Naive thymus-derived CD4-positive, alpha-beta T cell (primary cell): ENCODE data around the gene PKP4. TPM values are rescaled to one million over a fixed set of nuclear protein-coding genes. Genes with fewer than 3 reads are reported as not detected.

ENCODE experiments used
- ATAC-seq: fragments of 150-1000 bp; cut with Tn5 transposase; 2 replicates; pipeline ENCODE4 v1.10.0; 2021; ENCODE audit warnings: mild to moderate bottlenecking, moderate library complexity
- CTCF ChIA-PET: fragments of 350-600 bp; sonication (Branson Sonifier 250); formaldehyde crosslinking; loops from one replicate; lab custom pipeline; 2021; ENCODE audit warnings: antibody characterized with exemption; lab: Charles Lee
- POLR2A ChIA-PET: fragments of 350-600 bp; sonication (Branson Sonifier 250); formaldehyde crosslinking; loops from one replicate; lab custom pipeline; 2021; ENCODE audit warnings: antibody characterized with exemption, inconsistent platforms; lab: Charles Lee
- DNase-seq, 9 donors: peaks; one replicate each; pipeline versions ENCODE4 v3.0.0 to v3.0.0-alpha.2; 2020 to 2022; ENCODE audit warnings: mixed read lengths in 1 of 9
- H3K27ac ChIP-seq: one replicate; pipeline ENCODE4 v1.7.0; 2013; ENCODE audit warnings: mild to moderate bottlenecking, low read depth, low read length, moderate library complexity
- H3K27me3 ChIP-seq, 2 donors: one replicate each; pipeline ENCODE4 v1.7.0; 2013; ENCODE audit warnings: low read length in 2 of 2, mild to moderate bottlenecking in 2 of 2, moderate library complexity in 2 of 2; ENCODE audit not compliant: control insufficient read depth in 2 of 2, insufficient read depth in 2 of 2
- H3K36me3 ChIP-seq, 3 experiments: 1 replicate in 2 of 3; 2 replicates in 1 of 3; pipeline ENCODE4 v1.7.0; 2013; ENCODE audit warnings: low read length in 3 of 3, mild to moderate bottlenecking in 3 of 3, moderate library complexity in 1 of 3; ENCODE audit not compliant: insufficient read depth in 3 of 3, control insufficient read depth in 2 of 3
- H3K4me1 ChIP-seq, 2 donors: one replicate each; pipeline ENCODE4 v1.7.0; 2013; ENCODE audit warnings: low read length in 2 of 2, mild to moderate bottlenecking in 2 of 2, moderate library complexity in 1 of 2; ENCODE audit not compliant: control insufficient read depth in 2 of 2, insufficient read depth in 2 of 2
- H3K4me3 ChIP-seq: 2 replicates; pipeline ENCODE4 v1.7.0; 2013; ENCODE audit warnings: mild to moderate bottlenecking, low read length
- H3K9me3 ChIP-seq, 3 experiments: 1 replicate in 2 of 3; 2 replicates in 1 of 3; pipeline ENCODE4 v1.7.0; 2013; ENCODE audit warnings: low read length in 3 of 3; ENCODE audit not compliant: control insufficient read depth in 2 of 3
- H3K27ac Mint-ChIP-seq, 9 donors: one replicate each; pipeline ENCODE4 v1.8.0; 2020 to 2022; ENCODE audit warnings: mixed read lengths in 9 of 9, mild to moderate bottlenecking in 8 of 9, moderate library complexity in 5 of 9, inconsistent platforms in 2 of 9
- H3K27me3 Mint-ChIP-seq, 5 donors: one replicate each; pipeline ENCODE4 v1.8.0; 2021 to 2022; ENCODE audit warnings: mixed read lengths in 5 of 5, mild to moderate bottlenecking in 1 of 5
- H3K36me3 Mint-ChIP-seq, 5 donors: one replicate each; pipeline ENCODE4 v1.8.0; 2020 to 2022; ENCODE audit warnings: mixed read lengths in 5 of 5, mild to moderate bottlenecking in 3 of 5, inconsistent platforms in 1 of 5
- H3K4me1 Mint-ChIP-seq, 7 donors: one replicate each; pipeline ENCODE4 v1.8.0; 2020 to 2022; ENCODE audit warnings: mixed read lengths in 7 of 7, mild to moderate bottlenecking in 3 of 7, inconsistent platforms in 1 of 7
- H3K4me3 Mint-ChIP-seq, 10 donors: one replicate each; pipeline ENCODE4 v1.8.0; 2020 to 2022; ENCODE audit warnings: mild to moderate bottlenecking in 10 of 10, mixed read lengths in 10 of 10, moderate library complexity in 6 of 10, inconsistent platforms in 2 of 10
- H3K9me3 Mint-ChIP-seq, 11 donors: one replicate each; pipeline ENCODE4 v1.8.0; 2020 to 2022; ENCODE audit warnings: mixed read lengths in 11 of 11, mild to moderate bottlenecking in 4 of 11, inconsistent platforms in 1 of 11, moderate library complexity in 1 of 11
- intact Hi-C, 2 donors: fragments of 100-400 bp; cut with micrococcal nuclease; formaldehyde crosslinking; loops; one replicate each; pipeline ENCODE4 v1.15.1; 2023
- polyA plus RNA-seq, 2 donors: library from polyadenylated mRNA; unstranded; fragments of 300-500 nt; fragmentation: Illumina TruSeq; gene quantifications; one replicate each; pipeline ENCODE4 v1.2.3, GENCODE V29; 2021
- total RNA-seq, 6 experiments: library from RNA in 5 of 6; stranded (reverse) in 5 of 6; gene quantifications; 1 replicate in 5 of 6; 2 replicates in 1 of 6; pipeline ENCODE4 v1.2.3 and lab custom pipeline; 2021 to 2026

PKP4 gene
- total and polyA plus RNA-seq, 7 experiments from 2014 or later = 1.3 to 33.2 (median 16.6) TPM

DNA sequence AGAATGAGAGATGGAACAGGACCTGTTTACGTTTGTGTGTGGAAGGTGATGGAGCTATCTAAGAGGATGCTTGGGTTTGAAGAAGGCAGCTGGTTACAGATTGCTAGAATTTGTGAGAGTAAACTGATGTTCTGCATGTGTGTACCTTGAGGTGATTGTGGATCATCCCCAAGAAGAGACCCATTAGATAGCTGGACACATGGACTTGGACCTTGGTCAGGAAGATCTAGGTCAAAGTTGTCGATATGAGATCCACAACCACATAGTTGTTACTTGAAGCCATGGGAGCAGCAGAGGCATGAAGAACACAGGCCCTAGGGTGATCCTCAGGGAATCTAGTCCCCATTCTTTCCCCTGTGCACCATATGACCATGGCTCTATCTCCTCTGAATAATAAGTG lies 101.0 kb downstream of the PKP4 start:
- Histone ChIP-seq H3K9me3 (no peaks in the 10 kb centered on the region), H3K36me3 (no peaks in the 10 kb centered on the region), H3K27me3 (no peaks in the 10 kb centered on the region), H3K4me1 (no peaks in the 10 kb centered on the region), H3K4me3 (no peak overlapping the region), H3K27ac (no peak overlapping the region)
- H3K9me3 Mint-ChIP-seq = no peaks in the 10 kb centered on the region
- ChIA-PET POLR2A (no interaction called here), CTCF (no interaction called here)
- H3K4me1 Mint-ChIP-seq = peaks cover 0 to 2% (median 0%) of the 10 kb centered on the region in 7 donors
- H3K27me3 Mint-ChIP-seq = no peaks in the 10 kb centered on the region
- intact Hi-C loops = no loop called here
- ATAC-seq = no peak
- H3K4me3 Mint-ChIP-seq = no peak overlapping the region
- peaks cover 0 to 18% (median 6%) of the 10 kb centered on the region in 5 donors for H3K36me3 Mint-ChIP-seq
- DNase-seq = no peak
- no peak overlapping the region for H3K27ac Mint-ChIP-seq

DNA sequence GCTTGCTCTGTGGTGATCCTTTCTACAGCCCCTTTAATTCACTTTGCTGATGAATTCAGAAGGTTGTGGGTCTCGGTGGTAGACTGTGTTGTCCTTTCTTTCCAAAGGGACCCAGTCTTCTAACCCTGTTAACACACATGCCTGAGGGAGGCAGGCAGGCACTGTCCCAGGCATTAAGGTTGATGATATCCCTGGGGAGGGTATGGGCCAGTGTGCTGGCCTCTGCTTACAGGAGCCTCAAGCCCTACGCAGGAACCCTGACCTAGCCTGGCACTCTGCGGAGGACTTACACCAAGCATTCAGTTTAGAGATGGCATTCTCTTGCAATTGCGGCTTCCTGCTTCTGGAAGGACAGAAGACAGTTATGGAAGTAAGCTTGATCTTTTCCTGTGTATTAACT lies 102.5 kb downstream of the PKP4 start:
- ChIA-PET POLR2A (no interaction called here), CTCF (no interaction called here)
- peaks cover 0 to 2% (median 0%) of the 10 kb centered on the region in 7 donors for H3K4me1 Mint-ChIP-seq
- DNase-seq (no peak), ATAC-seq (no peak)
- H3K36me3 ChIP-seq = no peaks in the 10 kb centered on the region
- H3K4me3 ChIP-seq = no peak overlapping the region
- H3K27ac ChIP-seq = no peak overlapping the region
- no peaks in the 10 kb centered on the region for H3K27me3 Mint-ChIP-seq
- no peaks in the 10 kb centered on the region for H3K9me3 Mint-ChIP-seq
- no peaks in the 10 kb centered on the region for H3K4me1 ChIP-seq
- H3K27ac Mint-ChIP-seq = no peak overlapping the region
- no peaks in the 10 kb centered on the region for H3K9me3 ChIP-seq
- H3K36me3 Mint-ChIP-seq = peaks cover 0 to 15% (median 3%) of the 10 kb centered on the region in 5 donors
- H3K4me3 Mint-ChIP-seq = no peak overlapping the region
- H3K27me3 ChIP-seq = no peaks in the 10 kb centered on the region
- intact Hi-C loops = no loop called here

DNA sequence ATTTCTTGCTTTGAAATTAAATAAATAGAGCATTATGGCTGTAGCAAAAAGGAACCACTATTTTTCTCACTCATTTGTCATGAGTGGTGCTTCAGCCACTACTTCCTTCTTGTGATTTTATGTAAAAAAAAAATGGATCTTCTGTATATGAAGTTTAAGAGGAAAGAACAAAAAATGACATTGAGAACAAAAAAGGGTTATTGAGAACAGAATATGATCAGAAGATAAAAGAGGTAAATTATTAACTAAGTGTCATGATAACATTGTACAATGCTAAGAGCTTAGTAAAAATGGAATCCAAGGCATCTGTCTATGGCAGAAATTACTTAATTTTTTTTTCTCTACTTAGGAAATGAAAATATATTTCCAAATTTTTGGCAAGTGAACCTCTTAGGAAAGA lies 103.5 kb downstream of the PKP4 start:
- no peak overlapping the region for H3K27ac ChIP-seq
- H3K36me3 ChIP-seq = no peaks in the 10 kb centered on the region
- peaks cover 0 to 14% (median 3%) of the 10 kb centered on the region in 5 donors for H3K36me3 Mint-ChIP-seq
- H3K4me1 ChIP-seq = no peaks in the 10 kb centered on the region
- no peaks in the 10 kb centered on the region for H3K27me3 Mint-ChIP-seq
- no peak overlapping the region for H3K27ac Mint-ChIP-seq
- H3K9me3 ChIP-seq = no peaks in the 10 kb centered on the region
- ATAC-seq (no peak), DNase-seq (no peak)
- H3K4me1 Mint-ChIP-seq = peaks cover 0 to 2% (median 0%) of the 10 kb centered on the region in 7 donors
- CTCF ChIA-PET = no interaction called here
- H3K27me3 ChIP-seq = no peaks in the 10 kb centered on the region
- H3K4me3 Mint-ChIP-seq = no peak overlapping the region
- intact Hi-C loops = no loop called here
- POLR2A ChIA-PET = no interaction called here
- H3K9me3 Mint-ChIP-seq = no peaks in the 10 kb centered on the region
- no peak overlapping the region for H3K4me3 ChIP-seq

- Histone ChIP-seq H3K4me1 (no peaks in the 10 kb centered on the region), H3K27ac (no peak overlapping the region), H3K4me3 (no peak overlapping the region), H3K9me3 (no peaks in the 10 kb centered on the region), H3K27me3 (no peaks in the 10 kb centered on the region), H3K36me3 (no peaks in the 10 kb centered on the region)
- Mint-ChIP-seq H3K27ac (no peak overlapping the region), H3K9me3 (no peaks in the 10 kb centered on the region), H3K27me3 (no peaks in the 10 kb centered on the region), H3K4me1 (peaks cover 0 to 2% (median 0%) of the 10 kb centered on the region in 7 donors), H3K4me3 (no peak overlapping the region), H3K36me3 (peaks cover 0 to 8% (median 3%) of the 10 kb centered on the region in 5 donors)
- intact Hi-C loops = no loop called here
- POLR2A ChIA-PET = no interaction called here
- no peak for DNase-seq
- CTCF ChIA-PET = no interaction called here
- no peak for ATAC-seq
Observed at GRCh38 chr2:158561054-158561453, 104.3 kb downstream of the PKP4 start.

DNA sequence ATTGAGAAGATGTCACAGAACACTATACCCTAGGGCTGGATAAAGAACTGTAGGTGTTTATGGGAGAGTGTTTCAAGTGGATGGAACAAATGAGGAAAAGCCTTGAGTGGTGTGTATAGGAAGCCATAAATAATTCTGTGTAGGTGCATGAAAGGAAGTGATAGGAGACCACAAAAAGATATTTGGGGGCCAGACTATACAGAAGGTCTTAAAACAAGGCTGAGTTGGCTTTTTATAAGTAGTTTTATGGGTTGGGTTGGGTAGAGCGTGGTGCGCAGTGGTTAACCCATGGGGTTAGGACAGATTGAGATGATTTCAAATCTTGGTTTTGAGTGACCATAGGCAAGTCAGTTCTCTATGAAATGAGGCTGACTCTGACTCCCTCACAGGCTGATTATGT lies 110.5 kb downstream of the PKP4 start:
- Mint-ChIP-seq H3K4me3 (no peak overlapping the region), H3K4me1 (peaks cover 0 to 2% (median 0%) of the 10 kb centered on the region in 7 donors), H3K27ac (no peak overlapping the region), H3K9me3 (peaks cover 0 to 17% (median 11%) of the 10 kb centered on the region in 11 donors), H3K27me3 (no peaks in the 10 kb centered on the region), H3K36me3 (peaks cover 5 to 23% (median 15%) of the 10 kb centered on the region in 5 donors)
- no peak for DNase-seq
- intact Hi-C loops = no loop called here
- ATAC-seq = no peak
- Histone ChIP-seq H3K27ac (no peak overlapping the region), H3K9me3 (no peaks in the 10 kb centered on the region), H3K4me1 (no peaks in the 10 kb centered on the region), H3K36me3 (no peaks in the 10 kb centered on the region), H3K27me3 (no peaks in the 10 kb centered on the region), H3K4me3 (no peak overlapping the region)
- ChIA-PET POLR2A (no interaction called here), CTCF (no interaction called here)

GRCh38 chr2:158569284-158569683 lies 112.5 kb downstream of the PKP4 start:
- Mint-ChIP-seq H3K4me3 (no peak overlapping the region), H3K27me3 (no peaks in the 10 kb centered on the region), H3K4me1 (peaks cover 0 to 3% (median 0%) of the 10 kb centered on the region in 7 donors), H3K27ac (no peak overlapping the region), H3K9me3 (peaks cover 0 to 18% (median 11%) of the 10 kb centered on the region in 11 donors), H3K36me3 (peaks cover 7 to 23% (median 15%) of the 10 kb centered on the region in 5 donors)
- intact Hi-C loops = no loop called here
- no peaks in the 10 kb centered on the region for H3K27me3 ChIP-seq
- H3K27ac ChIP-seq = no peak overlapping the region
- no peaks in the 10 kb centered on the region for H3K4me1 ChIP-seq
- ChIA-PET POLR2A (no interaction called here), CTCF (interaction anchor here (0.8 kb wide), 1 partner anchor 111 kb away, joined by 3 read pairs; no protein-coding TSS in a partner anchor)
- no peak for DNase-seq
- H3K36me3 ChIP-seq = no peaks in the 10 kb centered on the region
- no peaks in the 10 kb centered on the region for H3K9me3 ChIP-seq
- no peak for ATAC-seq
- no peak overlapping the region for H3K4me3 ChIP-seq

- intact Hi-C loops = no loop called here
- H3K4me3 Mint-ChIP-seq = no peak overlapping the region
Observed at GRCh38 chr2:158570869-158571268, 114.1 kb downstream of the PKP4 start.

More at GRCh38 chr2:158570869-158571268, 114.1 kb downstream of the PKP4 start:
- Histone ChIP-seq H3K27me3 (no peaks in the 10 kb centered on the region), H3K4me3 (no peak overlapping the region), H3K36me3 (no peaks in the 10 kb centered on the region), H3K4me1 (no peaks in the 10 kb centered on the region), H3K9me3 (no peaks in the 10 kb centered on the region), H3K27ac (no peak overlapping the region)
- H3K27ac Mint-ChIP-seq = no peak overlapping the region
- H3K4me1 Mint-ChIP-seq = peaks cover 0 to 3% (median 0%) of the 10 kb centered on the region in 7 donors
- H3K36me3 Mint-ChIP-seq = peaks cover 7 to 23% (median 15%) of the 10 kb centered on the region in 5 donors
- no peaks in the 10 kb centered on the region for H3K27me3 Mint-ChIP-seq
- CTCF ChIA-PET = no interaction called here
- DNase-seq (no peak), ATAC-seq (no peak)
- POLR2A ChIA-PET = no interaction called here
- peaks cover 0 to 18% (median 11%) of the 10 kb centered on the region in 11 donors for H3K9me3 Mint-ChIP-seq
